ENCODE measurements around the gene MIX23.
A peak's percentile ranks its signal among the peaks of the same experiment; 100 is the strongest.

Gene MIX23

GRCh38 chr3:122392868-122393844 is 10.1 kb upstream of the MIX23 start:
- peak; percentile 67 for DNase-seq (ENCODE audit: low spot score)

GRCh38 chr3:122391681-122392446 is 8.8 kb upstream of the MIX23 start:
- no peak for DNase-seq (ENCODE audit: low spot score)

DNA sequence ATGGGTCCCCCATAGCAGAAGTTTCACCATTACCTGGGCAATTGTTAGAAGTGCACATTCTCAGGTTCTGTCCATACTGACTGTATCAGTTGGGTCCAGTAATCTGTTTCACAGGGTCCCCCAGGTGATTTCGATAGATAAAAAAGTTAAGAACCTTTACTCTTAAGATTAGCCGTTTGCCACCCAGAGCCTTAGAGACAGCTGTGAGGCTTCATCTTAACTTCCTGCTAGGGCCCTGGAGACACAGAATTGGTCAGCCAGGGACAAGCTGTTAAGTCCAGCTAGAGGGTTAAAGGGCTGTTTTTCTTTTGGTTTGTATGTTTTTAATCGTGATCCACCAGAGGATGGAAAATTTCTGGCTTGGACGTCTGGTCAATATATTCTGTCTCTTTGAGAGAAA is 7.6 kb upstream of the MIX23 start:
- DNase-seq (ENCODE audit: low spot score), result no peak

GRCh38 chr3:122389892-122390291 is 6.9 kb upstream of the MIX23 start:
- DNase-seq (ENCODE audit: low spot score), result no peak

GRCh38 chr3:122389197-122389596 is 6.2 kb upstream of the MIX23 start:
- no peak for DNase-seq (ENCODE audit: low spot score)

DNA sequence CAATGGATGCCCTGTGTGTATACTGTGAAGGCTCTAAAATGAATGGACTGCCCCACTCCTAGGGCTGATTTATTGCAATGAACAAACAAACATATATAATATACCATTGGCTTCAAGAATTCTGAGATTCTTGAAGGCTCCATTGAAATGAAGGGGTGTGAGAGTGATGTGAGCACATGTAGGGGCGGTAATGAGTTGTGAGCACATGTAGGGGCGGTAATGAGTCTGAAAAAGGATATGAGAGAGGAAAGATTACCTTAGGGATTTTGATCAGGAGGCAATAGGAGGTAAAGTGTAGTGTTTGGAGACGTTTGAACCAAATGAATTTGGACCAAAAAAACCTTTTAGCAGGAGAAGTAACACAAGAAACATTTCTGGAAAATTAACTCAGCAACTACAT is 4.7 kb upstream of the MIX23 start:
- no peak for DNase-seq (ENCODE audit: low spot score)

DNA sequence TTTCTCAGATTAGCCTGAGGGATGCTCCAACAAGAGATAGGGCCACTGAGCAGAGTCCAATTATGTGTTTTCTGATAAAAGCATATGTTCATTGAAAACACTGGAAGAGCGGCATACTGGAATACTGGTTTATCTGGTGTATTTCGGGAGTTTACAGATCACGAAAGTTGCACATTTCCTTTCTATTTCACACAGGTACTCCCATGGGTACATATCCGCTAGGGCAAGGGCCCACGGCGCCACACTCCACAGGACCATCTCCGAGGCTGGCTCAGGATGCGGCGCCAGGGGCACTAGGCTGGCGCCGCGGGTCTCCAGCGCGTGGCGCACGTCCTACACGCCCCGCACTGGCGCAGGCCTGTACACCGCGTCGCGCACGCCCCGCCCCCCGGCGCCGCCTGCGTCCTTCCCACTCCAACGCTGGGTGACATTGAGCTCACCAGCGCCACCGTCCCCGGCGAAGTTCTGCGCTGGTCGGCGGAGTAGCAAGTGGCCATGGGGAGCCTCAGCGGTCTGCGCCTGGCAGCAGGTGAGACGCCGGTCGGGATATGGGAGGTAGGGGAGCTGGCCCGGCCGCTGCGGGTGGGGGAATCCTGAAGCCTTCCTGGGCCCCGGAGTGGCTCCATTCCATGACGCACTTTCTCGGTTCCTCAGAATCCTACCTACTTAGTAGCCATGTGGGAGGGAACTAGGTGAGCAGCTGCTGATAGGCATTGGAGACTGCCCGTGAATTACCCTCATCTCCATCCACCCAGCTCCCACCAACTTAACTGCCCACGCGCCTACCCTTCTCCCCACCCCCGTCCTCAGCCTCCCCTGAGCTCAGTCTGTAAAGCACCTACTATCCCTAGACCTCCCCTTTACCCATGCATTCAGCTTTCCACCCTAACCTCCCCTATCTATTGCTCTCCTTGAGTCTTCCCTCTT is 1.0 kb upstream of the MIX23 start, which contains the start of gene FAM162A:
Gene FAM162A, plus strand, starts transcription at position 412 of the 927 bp plus-strand sequence. Its CDS starts 84 bp downstream, at position 496.
- DNase-seq (ENCODE audit: low spot score), result peak; percentile 98

DNA sequence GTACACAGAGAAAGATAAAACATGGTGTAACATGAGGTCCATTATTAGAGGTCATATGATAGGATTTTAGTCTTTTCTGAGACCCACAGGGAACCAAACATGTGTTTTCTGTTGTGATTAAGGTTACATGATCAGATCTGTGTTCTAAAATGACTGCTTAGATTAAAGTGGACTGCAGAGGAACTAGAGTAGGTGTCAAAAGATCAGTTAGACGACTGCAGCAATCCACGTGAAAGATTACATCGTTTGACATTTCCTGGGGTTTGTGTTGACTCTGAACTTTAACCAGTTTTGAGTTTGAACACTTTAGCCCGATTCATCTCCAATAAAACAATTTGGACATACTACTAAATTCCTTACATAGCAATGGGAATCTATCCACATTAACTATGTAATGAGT is 5.1 kb downstream of the MIX23 start:
- no peak for DNase-seq (ENCODE audit: low spot score)

DNA sequence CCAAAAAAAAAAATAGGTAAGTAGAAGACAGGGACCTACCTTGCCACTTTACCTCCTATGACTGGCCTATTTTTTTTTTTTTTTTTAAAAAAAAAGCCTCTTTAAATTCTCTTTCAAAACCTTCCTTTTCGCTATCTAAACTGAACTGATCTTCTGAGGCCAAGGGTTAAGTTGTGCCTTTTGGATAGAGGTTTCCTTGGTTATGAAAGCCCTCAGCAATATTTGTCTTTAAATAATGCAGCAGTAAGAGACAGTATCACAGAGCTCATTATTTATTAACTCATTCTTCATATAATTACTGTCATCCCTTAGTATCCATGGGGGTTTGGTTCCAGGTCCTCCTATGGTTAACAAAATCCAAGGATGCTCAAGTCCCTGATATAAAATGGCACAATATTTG is 9.0 kb downstream of the MIX23 start:
- DNase-seq (ENCODE audit: low spot score), result no peak

- peak; percentile 38 for DNase-seq (ENCODE audit: low spot score)
These were observed 16.7 kb downstream of the MIX23 start for GRCh38 chr3:122366379-122366749.

- DNase-seq (ENCODE audit: low spot score), result peak; percentile 87
These were observed 17.3 kb downstream of the MIX23 start for GRCh38 chr3:122365582-122366378.

DNA sequence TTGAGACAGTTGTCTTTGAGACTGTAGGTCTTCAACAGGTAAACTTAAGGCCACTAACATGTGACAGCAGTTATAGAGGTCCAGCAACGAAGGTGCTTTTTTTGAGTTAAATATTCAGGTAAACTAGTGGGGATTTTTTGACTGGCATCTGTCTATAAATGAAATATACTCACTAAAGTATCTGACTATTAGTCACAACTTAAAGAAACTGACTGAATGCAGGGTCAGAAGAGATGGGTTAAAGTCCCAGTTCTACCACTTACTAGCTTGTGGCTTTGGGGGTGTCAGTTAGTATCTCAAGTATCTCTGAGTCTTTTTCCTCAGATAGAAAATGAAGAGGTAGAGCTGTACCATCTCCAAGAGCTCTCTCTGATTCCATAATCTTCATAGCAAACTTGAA is 18.0 kb downstream of the MIX23 start:
- no peak for DNase-seq (ENCODE audit: low spot score)

DNA sequence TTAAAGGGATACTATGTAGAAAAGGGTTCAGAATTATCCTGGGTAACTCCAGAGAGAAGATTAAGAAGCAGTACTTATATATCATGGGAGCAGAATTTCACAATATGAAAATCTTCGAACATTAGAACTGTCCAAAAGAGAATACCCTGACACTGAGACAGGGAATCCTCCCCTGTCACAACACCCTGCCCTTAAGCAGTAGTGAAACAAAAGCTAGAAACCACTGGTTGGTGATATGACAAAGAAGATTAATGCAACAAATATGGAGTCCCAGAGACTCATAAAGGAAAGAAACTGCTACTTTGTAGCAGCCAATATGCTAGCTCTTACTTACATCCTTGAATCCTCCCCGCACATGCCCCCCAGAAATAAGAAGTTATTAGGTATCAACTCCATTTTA is 18.5 kb downstream of the MIX23 start:
- DNase-seq (ENCODE audit: low spot score), result no peak

- DNase-seq (ENCODE audit: low spot score), result no peak
These were observed 21.0 kb downstream of the MIX23 start for GRCh38 chr3:122362026-122362425.

DNA sequence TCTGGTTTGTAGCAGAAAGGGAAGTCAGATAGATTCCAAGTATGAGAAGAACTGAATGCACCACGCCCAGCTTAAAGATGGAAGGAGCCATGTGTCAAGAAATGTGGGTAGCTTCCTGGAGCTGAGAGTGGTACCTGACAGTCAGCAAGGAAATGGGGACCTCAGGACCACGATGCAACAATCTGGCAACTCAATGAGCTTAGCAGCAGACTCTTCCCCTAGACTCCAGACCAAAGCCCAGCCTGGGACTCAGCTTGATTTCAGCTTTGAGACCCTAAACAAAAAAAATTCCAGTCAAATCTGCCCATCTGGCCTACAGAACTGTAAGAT is 24.4 kb downstream of the MIX23 start:
- DNase-seq (ENCODE audit: low spot score), result no peak

- DNase-seq (ENCODE audit: low spot score), result no peak
These were observed 25.0 kb downstream of the MIX23 start for GRCh38 chr3:122357828-122358702.

GRCh38 chr3:122356402-122356801 is 26.6 kb downstream of the MIX23 start:
- DNase-seq (ENCODE audit: low spot score), result no peak

- no peak for DNase-seq (ENCODE audit: low spot score)
These were observed 27.4 kb downstream of the MIX23 start for GRCh38 chr3:122355612-122356011.

- no peak for DNase-seq (ENCODE audit: low spot score)
These were observed 29.1 kb downstream of the MIX23 start for GRCh38 chr3:122353893-122354401.

DNA sequence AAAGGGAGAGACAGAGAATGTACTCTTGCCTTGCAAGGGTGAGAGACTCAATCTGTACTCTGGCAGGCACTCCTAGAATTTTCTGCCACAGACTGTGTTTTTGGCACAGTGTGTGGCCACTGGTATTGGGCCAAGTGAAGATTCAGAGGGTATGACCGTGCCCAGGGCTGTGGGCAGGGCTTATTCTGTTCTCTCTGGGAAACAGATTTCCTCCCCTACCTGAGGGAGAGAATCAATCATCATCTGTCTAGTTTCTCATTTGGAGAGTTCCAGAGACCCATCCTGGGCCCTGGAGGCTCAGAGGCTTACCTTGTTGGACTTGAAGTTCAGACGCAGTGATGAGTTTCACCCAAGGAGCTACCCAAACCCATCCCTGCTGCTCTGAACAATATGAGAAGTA is 29.8 kb downstream of the MIX23 start:
- DNase-seq (ENCODE audit: low spot score), result no peak

Data from LoVo (cell line).